OCI-LY7 (cell line): ENCODE data around the gene MPC2. TPM values are rescaled to one million over a fixed set of nuclear protein-coding genes. Genes with fewer than 3 reads are reported as not detected.

Source experiments
- BruUV-seq: library from RNA; stranded (reverse); fragments of 400-500 nt; replicated peaks from 2 replicates; lab custom pipeline; 2021; lab: Mats Ljungman, UMichigan
- CTCF ChIA-PET: fragments of 300-600 bp; sonication (Branson Sonifier 250); formaldehyde crosslinking; loops from one replicate; lab custom pipeline; 2022; ENCODE audit warnings: antibody characterized with exemption; ENCODE audit not compliant: unreplicated experiment; lab: Charles Lee
- POLR2A ChIA-PET: fragments of 300-600 bp; sonication (Branson Sonifier 250); formaldehyde crosslinking; loops from one replicate; lab custom pipeline; 2022; ENCODE audit warnings: antibody characterized with exemption; lab: Charles Lee
- DNase-seq: peaks from one replicate; pipeline ENCODE4 v3.0.0-alpha.2; 2015; ENCODE audit warnings: low spot score
- H2AFZ ChIP-seq: fragments of 200-600 bp; sonication (generic), shearing (Covaris generic); 2 replicates; pipeline ENCODE4 v1.6.1; 2014; ENCODE audit warnings: mild to moderate bottlenecking, antibody characterized with exemption, low read length, moderate library complexity
- H3K27ac ChIP-seq: fragments of 200-600 bp; sonication (generic); 2 replicates; pipeline ENCODE4 v1.5.1; 2014; ENCODE audit warnings: mixed run types, low read depth, mild to moderate bottlenecking, moderate library complexity, low read length, inconsistent platforms; ENCODE audit not compliant: poor library complexity, severe bottlenecking
- H3K36me3 ChIP-seq: fragments of 200-600 bp; sonication (generic); 2 replicates; pipeline ENCODE4 v1.6.1; 2014; ENCODE audit warnings: mild to moderate bottlenecking, antibody characterized with exemption, low read length, moderate library complexity, mixed read lengths; ENCODE audit not compliant: insufficient read depth
- H3K4me1 ChIP-seq: fragments of 200-600 bp; sonication (generic); 2 replicates; pipeline ENCODE4 v1.5.1; 2014; ENCODE audit warnings: mild to moderate bottlenecking, low read length; ENCODE audit not compliant: insufficient read depth, poor library complexity, severe bottlenecking
- H3K4me2 ChIP-seq: fragments of 200-600 bp; sonication (generic); 2 replicates; pipeline ENCODE4 v1.6.1; 2014; ENCODE audit warnings: mild to moderate bottlenecking, low read length
- H3K4me3 ChIP-seq: fragments of 200-600 bp; sonication (generic); 2 replicates; pipeline ENCODE4 v1.5.1; 2014; ENCODE audit warnings: mild to moderate bottlenecking, low read depth, low read length; ENCODE audit not compliant: poor library complexity, severe bottlenecking
- H3K79me2 ChIP-seq: fragments of 200-600 bp; sonication (generic); 2 replicates; pipeline ENCODE4 v1.6.1; 2016; ENCODE audit warnings: low read depth, mild to moderate bottlenecking, low read length, moderate library complexity, mixed read lengths; ENCODE audit not compliant: insufficient read depth
- H3K9me2 ChIP-seq: fragments of 200-600 bp; sonication (generic); 2 replicates; pipeline ENCODE4 v1.6.1; 2016; ENCODE audit warnings: mild to moderate bottlenecking, low read length, mixed read lengths; ENCODE audit not compliant: insufficient read depth
- H3K9me3 ChIP-seq: fragments of 200-600 bp; sonication (generic); 2 replicates; pipeline ENCODE4 v1.6.1; 2014; ENCODE audit warnings: mild to moderate bottlenecking, mixed run types, low read length, mixed read lengths
- H4K20me1 ChIP-seq: fragments of 200-600 bp; sonication (generic); 2 replicates; pipeline ENCODE4 v1.6.1; 2014; ENCODE audit warnings: mild to moderate bottlenecking, antibody characterized with exemption, low read length, moderate library complexity, mixed read lengths; ENCODE audit not compliant: insufficient read depth
- CTCF ChIP-seq: fragments of 200-600 bp; sonication (generic); conservative IDR thresholded peaks from 2 replicates; pipeline ENCODE4 v1.5.1; 2014; ENCODE audit warnings: mild to moderate bottlenecking, antibody characterized with exemption, low read length, moderate library complexity, mixed read lengths
- EZH2phosphoT487 ChIP-seq: fragments of 200-600 bp; sonication (generic); IDR thresholded peaks from 2 replicates; pipeline ENCODE4 v1.6.1; 2018; ENCODE audit warnings: low read depth, borderline replicate concordance, mild to moderate bottlenecking, mixed run types, antibody characterized with exemption, low read length, moderate library complexity, mixed read lengths
- intact Hi-C: fragments of 100-400 bp; cut with micrococcal nuclease; formaldehyde crosslinking; loops from one replicate; pipeline ENCODE4 v1.10.0; 2022; ENCODE audit not compliant: unreplicated experiment
- total RNA-seq, 2 experiments: library from RNA; depleted of rRNA in 1 of 2; stranded (reverse); fragments of >200 nt in 1 of 2; shearing (Covaris generic) in 1 of 2; gene quantifications; 2 replicates each; pipeline ENCODE4 v1.2.3, GENCODE V29; 2014 to 2022

The MPC2 gene
- total RNA-seq, 2 experiments from 2014 or later: 19.4 to 56.4 TPM

GRCh38 chr1:167924543-167925231, 12.2 kb downstream of the MPC2 start:
- H2AFZ ChIP-seq: no peak overlapping the region
- TF ChIP-seq EZH2phosphoT487 (no peak), CTCF (no peak)
- BruUV-seq: no TSS peak
- CTCF ChIA-PET: no interaction called here
- peaks cover 28% of the 10 kb centered on the region; the same call in 1 of the 2 replicates for H3K79me2 ChIP-seq
- peaks cover 16% of the 10 kb centered on the region for H3K36me3 ChIP-seq
- no peaks in the 10 kb centered on the region for H3K9me3 ChIP-seq
- no peak overlapping the region; the same call in 1 of the 2 replicates for H3K4me2 ChIP-seq
- no peak overlapping the region for H3K27ac ChIP-seq
- intact Hi-C loops: no loop called here
- POLR2A ChIA-PET: interaction anchor here (0.7 kb wide), 2 partner anchors 9 to 83 kb away, joined by 3 read pairs; no protein-coding TSS in a partner anchor
- H4K20me1 ChIP-seq: no peaks in the 10 kb centered on the region
- H3K4me1 ChIP-seq: peaks cover 14% of the 10 kb centered on the region
- no peak for DNase-seq
- no peak overlapping the region for H3K4me3 ChIP-seq
- no peaks in the 10 kb centered on the region for H3K9me2 ChIP-seq

- no peak overlapping the region for H3K27ac ChIP-seq
- no TSS peak for BruUV-seq
- peaks cover 14% of the 10 kb centered on the region for H3K4me1 ChIP-seq
- H4K20me1 ChIP-seq: no peaks in the 10 kb centered on the region
- H3K79me2 ChIP-seq: peaks cover 24% of the 10 kb centered on the region; the same call in 1 of the 2 replicates
- CTCF ChIA-PET: no interaction called here
- H3K4me2 ChIP-seq: no peak overlapping the region
- no peak for DNase-seq
- TF ChIP-seq EZH2phosphoT487: no peak
- TF ChIP-seq CTCF: no peak
- H3K9me3 ChIP-seq: no peaks in the 10 kb centered on the region
- peaks cover 16% of the 10 kb centered on the region for H3K36me3 ChIP-seq
- intact Hi-C loops: no loop called here
- POLR2A ChIA-PET: interaction anchor here (0.6 to 0.7 kb wide), 3 partner anchors 10 to 142 kb away, joined by 3 read pairs; no protein-coding TSS in a partner anchor
- no peak overlapping the region for H2AFZ ChIP-seq
- H3K9me2 ChIP-seq: no peaks in the 10 kb centered on the region
- H3K4me3 ChIP-seq: no peak overlapping the region
These were observed 12.8 kb downstream of the MPC2 start for GRCh38 chr1:167924102-167924501.
